Caco-2 (cell line): ENCODE results near the gene ZNF181. TPM values are rescaled to one million over a fixed set of nuclear protein-coding genes. Genes with fewer than 3 reads are reported as not detected.

Experiments
- BruUV-seq: library from RNA; stranded (reverse); fragments of 400-500 nt; replicated peaks from 2 replicates; lab custom pipeline; 2021; lab: Mats Ljungman, UMichigan
- CTCF ChIA-PET: fragments of 300-600 bp; sonication (Branson Sonifier 250); formaldehyde crosslinking; loops from one replicate; lab custom pipeline; 2022; ENCODE audit warnings: antibody characterized with exemption; lab: Charles Lee
- POLR2A ChIA-PET: fragments of 300-600 bp; sonication (Branson Sonifier 250); formaldehyde crosslinking; loops from one replicate; lab custom pipeline; 2022; ENCODE audit warnings: antibody characterized with exemption; lab: Charles Lee
- DNase-seq, 2 experiments: peaks; one replicate each; pipeline versions ENCODE4 v3.0.0 to v3.0.0-alpha.2; 2020 to 2022
- H3K27me3 ChIP-seq: replicated peaks from 2 replicates; pipeline ENCODE4 v1.6.0; 2011; ENCODE audit warnings: low read length; ENCODE audit not compliant: control insufficient read depth, insufficient read depth
- H3K36me3 ChIP-seq: 2 replicates; pipeline ENCODE4 v1.5.1; 2011; ENCODE audit warnings: low read length; ENCODE audit not compliant: control insufficient read depth, insufficient read depth
- H3K4me1 ChIP-seq: fragments of 250-450 bp; sonication (Bioruptor Pico); 2 replicates; pipeline ENCODE4 v1.5.1; 2020; ENCODE audit warnings: mild to moderate bottlenecking
- H3K4me3 ChIP-seq: 2 replicates; pipeline ENCODE4 v1.5.1; 2011; ENCODE audit warnings: low read depth, mild to moderate bottlenecking, control low read depth, low read length
- H3K9me3 ChIP-seq: fragments of 250-450 bp; sonication (Bioruptor Pico); 2 replicates; pipeline ENCODE4 v1.5.1; 2020; ENCODE audit warnings: mild to moderate bottlenecking, moderate library complexity
- H3K27ac Mint-ChIP-seq: one replicate; pipeline ENCODE4 v1.8.0; 2022; ENCODE audit warnings: mixed read lengths; ENCODE audit not compliant: unreplicated experiment
- H3K27me3 Mint-ChIP-seq: one replicate; pipeline ENCODE4 v1.8.0; 2022; ENCODE audit warnings: mixed read lengths; ENCODE audit not compliant: insufficient read depth, unreplicated experiment
- H3K36me3 Mint-ChIP-seq: one replicate; pipeline ENCODE4 v1.8.0; 2022; ENCODE audit warnings: mild to moderate bottlenecking, mixed read lengths; ENCODE audit not compliant: insufficient read depth, unreplicated experiment
- H3K4me1 Mint-ChIP-seq: one replicate; pipeline ENCODE4 v1.8.0; 2022; ENCODE audit warnings: low read depth, mixed read lengths; ENCODE audit not compliant: unreplicated experiment
- H3K4me3 Mint-ChIP-seq: one replicate; pipeline ENCODE4 v1.8.0; 2022; ENCODE audit warnings: mild to moderate bottlenecking, moderate library complexity, mixed read lengths; ENCODE audit not compliant: unreplicated experiment
- H3K9me3 Mint-ChIP-seq: one replicate; pipeline ENCODE4 v1.8.0; 2022; ENCODE audit warnings: mixed read lengths; ENCODE audit not compliant: unreplicated experiment
- CTCF ChIP-seq, 2 experiments: fragments of 200-600 bp in 1 of 2; IDR thresholded peaks; 1 replicate in 1 of 2; 2 replicates in 1 of 2; pipeline versions ENCODE4 v1.5.1 to v1.8.0; 2011 to 2022; ENCODE audit warnings: antibody characterized with exemption in 1 of 2, control low read depth in 1 of 2, inconsistent platforms in 1 of 2, low read depth in 1 of 2, low read length in 1 of 2, mild to moderate bottlenecking in 1 of 2, moderate library complexity in 1 of 2; ENCODE audit not compliant: insufficient read depth in 1 of 2, severe bottlenecking in 1 of 2, unreplicated experiment in 1 of 2
- intact Hi-C: fragments of 100-400 bp; cut with micrococcal nuclease; formaldehyde crosslinking; loops from one replicate; pipeline ENCODE4 v1.10.0; 2022; ENCODE audit not compliant: unreplicated experiment
- total RNA-seq: library from RNA; stranded (reverse); gene quantifications from 2 replicates; pipeline ENCODE4 v1.2.3, GENCODE V29; 2022

ZNF181 gene
- total RNA-seq, 1 experiment from 2014 or later, result 5.4 TPM

GRCh38 chr19:34778342-34778741 lies 44.3 kb downstream of the ZNF181 start:
- no peak overlapping the region for H3K27ac Mint-ChIP-seq
- peaks cover 1% of the 10 kb centered on the region; the same call in 1 of the 2 replicates for H3K27me3 ChIP-seq
- H3K4me3 ChIP-seq, result no peak overlapping the region
- TF ChIP-seq CTCF (IDR thresholded peaks at IDR 0.05; ENCODE audit: insufficient read depth in 1 of 2, low read depth in 1 of 2, low read length in 1 of 2, severe bottlenecking in 1 of 2, unreplicated experiment in 1 of 2), result no peak
- H3K9me3 ChIP-seq, result no peaks in the 10 kb centered on the region
- intact Hi-C loops, result no loop called here
- ChIA-PET CTCF (interaction anchor here (0.7 kb wide), 1 partner anchor 1100 kb away, joined by 3 read pairs; no protein-coding TSS in a partner anchor), POLR2A (no interaction called here)
- DNase-seq, result no peak
- peaks cover 10% of the 10 kb centered on the region for H3K9me3 Mint-ChIP-seq
- H3K27me3 Mint-ChIP-seq, result peaks cover 8% of the 10 kb centered on the region
- BruUV-seq, result no TSS peak
- no peaks in the 10 kb centered on the region for H3K4me1 Mint-ChIP-seq
- peaks cover 6% of the 10 kb centered on the region for H3K36me3 Mint-ChIP-seq
- no peaks in the 10 kb centered on the region; the same call in 1 of the 2 replicates for H3K36me3 ChIP-seq
- H3K4me3 Mint-ChIP-seq, result no peak overlapping the region
- H3K4me1 ChIP-seq, result no peaks in the 10 kb centered on the region

GRCh38 chr19:34779652-34780051 lies 45.6 kb downstream of the ZNF181 start:
- peaks cover 1% of the 10 kb centered on the region; the same call in 1 of the 2 replicates for H3K27me3 ChIP-seq
- Mint-ChIP-seq H3K27ac (no peak overlapping the region), H3K36me3 (peaks cover 6% of the 10 kb centered on the region), H3K4me3 (no peak overlapping the region), H3K9me3 (peaks cover 16% of the 10 kb centered on the region), H3K27me3 (peaks cover 9% of the 10 kb centered on the region), H3K4me1 (no peaks in the 10 kb centered on the region)
- ChIA-PET CTCF (no interaction called here), POLR2A (interaction anchor here (0.6 kb wide), 1 partner anchor 725 kb away, joined by 4 read pairs; no protein-coding TSS in a partner anchor)
- no peak for TF ChIP-seq CTCF (IDR thresholded peaks at IDR 0.05; ENCODE audit: insufficient read depth in 1 of 2, low read depth in 1 of 2, low read length in 1 of 2, severe bottlenecking in 1 of 2, unreplicated experiment in 1 of 2)
- intact Hi-C loops, result no loop called here
- H3K9me3 ChIP-seq, result no peaks in the 10 kb centered on the region
- DNase-seq, result no peak
- no peaks in the 10 kb centered on the region for H3K4me1 ChIP-seq
- no TSS peak for BruUV-seq
- no peaks in the 10 kb centered on the region; the same call in 1 of the 2 replicates for H3K36me3 ChIP-seq
- H3K4me3 ChIP-seq, result no peak overlapping the region

GRCh38 chr19:34786236-34786635 lies 52.2 kb downstream of the ZNF181 start:
- DNase-seq, result no peak
- ChIA-PET POLR2A (no interaction called here), CTCF (no interaction called here)
- H3K27ac Mint-ChIP-seq, result no peak overlapping the region
- Histone ChIP-seq H3K4me3 (no peak overlapping the region), H3K9me3 (peaks cover 19% of the 10 kb centered on the region), H3K36me3 (no peaks in the 10 kb centered on the region; the same call in 1 of the 2 replicates), H3K27me3 (no peaks in the 10 kb centered on the region; the same call in 1 of the 2 replicates), H3K4me1 (no peaks in the 10 kb centered on the region)
- H3K36me3 Mint-ChIP-seq, result no peaks in the 10 kb centered on the region
- no peak overlapping the region for H3K4me3 Mint-ChIP-seq
- no peak for TF ChIP-seq CTCF (IDR thresholded peaks at IDR 0.05; ENCODE audit: insufficient read depth in 1 of 2, low read depth in 1 of 2, low read length in 1 of 2, severe bottlenecking in 1 of 2, unreplicated experiment in 1 of 2)
- peaks cover 14% of the 10 kb centered on the region for H3K27me3 Mint-ChIP-seq
- no TSS peak for BruUV-seq
- H3K4me1 Mint-ChIP-seq, result no peaks in the 10 kb centered on the region
- H3K9me3 Mint-ChIP-seq, result peaks cover 22% of the 10 kb centered on the region
- intact Hi-C loops, result no loop called here
